Progenitor cell of endocrine pancreas (in vitro differentiated cells): Measurements from ENCODE around the gene UVRAG. TPM values are rescaled to one million over a fixed set of nuclear protein-coding genes. Genes with fewer than 3 reads are reported as not detected.

Source experiments
- DNase-seq: peaks from one replicate; pipeline ENCODE4 v3.0.0; 2021; ENCODE audit warnings: low spot score; ENCODE audit not compliant: unreplicated experiment
- H3K27ac Mint-ChIP-seq: 2 replicates; pipeline ENCODE4 v1.8.0; 2021; ENCODE audit warnings: mild to moderate bottlenecking, moderate library complexity, mixed read lengths
- H3K27me3 Mint-ChIP-seq: 2 replicates; pipeline ENCODE4 v1.8.0; 2021; ENCODE audit warnings: mixed read lengths
- H3K36me3 Mint-ChIP-seq: 2 replicates; pipeline ENCODE4 v1.8.0; 2022; ENCODE audit warnings: mixed read lengths; ENCODE audit not compliant: insufficient read depth
- H3K4me1 Mint-ChIP-seq: 2 replicates; pipeline ENCODE4 v1.8.0; 2021; ENCODE audit warnings: low read depth, mixed read lengths
- H3K4me3 Mint-ChIP-seq: 2 replicates; pipeline ENCODE4 v1.8.0; 2021; ENCODE audit warnings: low read depth, mild to moderate bottlenecking, moderate library complexity, mixed read lengths
- H3K9me3 Mint-ChIP-seq: 2 replicates; pipeline ENCODE4 v1.8.0; 2021; ENCODE audit warnings: low read depth, mixed read lengths
- CTCF ChIP-seq: fragments of 200-600 bp; sonication (generic); IDR thresholded peaks from one replicate; pipeline ENCODE4 v1.5.0; 2021; ENCODE audit warnings: antibody characterized with exemption, mild to moderate bottlenecking; ENCODE audit not compliant: unreplicated experiment
- total RNA-seq: library from RNA; stranded (reverse); gene quantifications from 2 replicates; pipeline ENCODE4 v1.2.1, GENCODE V29; 2021

UVRAG gene
- total RNA-seq, 1 donor from 2014 or later = 25.7 TPM

DNA sequence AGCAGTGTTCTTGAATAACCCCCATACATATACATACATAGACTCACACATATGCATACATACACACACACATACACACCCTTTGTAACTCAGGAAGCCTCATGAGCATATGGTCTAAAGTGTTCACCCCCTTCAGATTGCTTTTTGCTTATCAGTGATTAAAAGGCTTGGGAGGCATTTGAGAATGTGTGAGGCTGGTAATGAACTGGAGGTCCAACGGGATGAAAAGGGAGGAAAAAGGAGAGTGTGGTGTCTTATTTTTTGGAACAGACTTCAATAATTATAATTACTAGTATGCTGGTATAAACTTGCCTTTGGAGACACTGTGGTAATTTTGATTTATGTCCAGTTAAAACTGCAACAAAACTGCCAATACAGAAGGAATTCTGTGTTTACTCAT lies 124.5 kb downstream of the UVRAG start:
- Mint-ChIP-seq H3K27ac (no peak overlapping the region), H3K4me3 (no peak overlapping the region), H3K4me1 (peaks cover 1% of the 10 kb centered on the region), H3K9me3 (no peaks in the 10 kb centered on the region), H3K27me3 (no peaks in the 10 kb centered on the region), H3K36me3 (no peaks in the 10 kb centered on the region)
- TF ChIP-seq CTCF = no peak
- no peak for DNase-seq

- no peaks in the 10 kb centered on the region for H3K36me3 Mint-ChIP-seq
- H3K4me1 Mint-ChIP-seq = peaks cover 1% of the 10 kb centered on the region
- no peak for DNase-seq
- no peaks in the 10 kb centered on the region for H3K27me3 Mint-ChIP-seq
- H3K4me3 Mint-ChIP-seq = no peak overlapping the region
- no peaks in the 10 kb centered on the region for H3K9me3 Mint-ChIP-seq
- H3K27ac Mint-ChIP-seq = no peak overlapping the region
- no peak for TF ChIP-seq CTCF
Observed at GRCh38 chr11:75939992-75940391, 125.0 kb downstream of the UVRAG start.

DNA sequence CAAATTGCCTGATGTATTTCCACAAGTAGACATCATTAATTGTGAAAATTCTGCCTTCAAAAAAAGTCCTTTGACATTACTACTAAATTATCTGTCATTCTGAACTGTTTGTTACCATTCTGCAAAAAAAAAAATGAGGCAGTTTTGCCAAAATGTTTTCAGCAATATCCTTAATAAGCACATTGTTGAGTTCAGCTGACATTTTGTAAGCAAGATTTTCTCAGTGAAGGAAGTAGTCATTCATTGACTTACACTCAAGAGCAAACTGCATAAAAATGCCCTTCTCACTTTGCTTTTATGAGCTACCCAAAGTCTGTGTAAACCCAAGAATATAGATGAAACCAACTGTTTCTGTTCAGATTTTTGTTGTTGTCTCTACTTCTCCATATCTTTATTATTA lies 125.9 kb downstream of the UVRAG start:
- Mint-ChIP-seq H3K4me1 (peaks cover 1% of the 10 kb centered on the region), H3K9me3 (no peaks in the 10 kb centered on the region), H3K4me3 (no peak overlapping the region), H3K36me3 (no peaks in the 10 kb centered on the region), H3K27me3 (no peaks in the 10 kb centered on the region), H3K27ac (no peak overlapping the region)
- no peak for TF ChIP-seq CTCF
- no peak for DNase-seq

- Mint-ChIP-seq H3K36me3 (no peaks in the 10 kb centered on the region), H3K4me1 (peaks cover 1% of the 10 kb centered on the region), H3K4me3 (no peak overlapping the region), H3K27ac (no peak overlapping the region), H3K27me3 (no peaks in the 10 kb centered on the region), H3K9me3 (no peaks in the 10 kb centered on the region)
- no peak for DNase-seq
- TF ChIP-seq CTCF = no peak
Observed at GRCh38 chr11:75944515-75944914, 129.5 kb downstream of the UVRAG start.

GRCh38 chr11:75945446-75945845 lies 130.4 kb downstream of the UVRAG start:
- Mint-ChIP-seq H3K27me3 (no peaks in the 10 kb centered on the region), H3K4me3 (no peak overlapping the region), H3K9me3 (no peaks in the 10 kb centered on the region), H3K27ac (no peak overlapping the region), H3K4me1 (peaks cover 1% of the 10 kb centered on the region), H3K36me3 (no peaks in the 10 kb centered on the region)
- TF ChIP-seq CTCF = no peak
- DNase-seq = no peak
